Gastroesophageal sphincter (tissue), 3 donors: ENCODE results near the gene FAM50A.

Experiments
- EP300 ChIP-seq: sonication (generic); formaldehyde crosslinking; IDR thresholded peaks from one replicate; pipeline ENCODE4 v1.6.1; 2017; ENCODE audit warnings: antibody characterized with exemption, mild to moderate bottlenecking
- POLR2A ChIP-seq, 2 donors: fragments of 450-650 bp; IDR thresholded peaks; one replicate each; pipeline ENCODE4 v1.6.1; 2017; ENCODE audit warnings: antibody characterized with exemption in 2 of 2, mild to moderate bottlenecking in 2 of 2, moderate library complexity in 1 of 2
- POLR2AphosphoS5 ChIP-seq: sonication (generic); formaldehyde crosslinking; IDR thresholded peaks from one replicate; pipeline ENCODE4 v1.6.1; 2017; ENCODE audit warnings: antibody characterized with exemption
- TF ChIP-seq, protein P1 (sequence below), 4 experiments: fragments of 200-600 bp in 2 of 4; fragments of 450-650 bp in 2 of 4; sonication (generic) in 1 of 4; IDR thresholded peaks; one replicate each; pipeline ENCODE4 v1.5.1; 2017 to 2019; ENCODE audit warnings: antibody characterized with exemption in 4 of 4, mild to moderate bottlenecking in 2 of 4, moderate library complexity in 2 of 4

- TF ChIP-seq, protein P1, sequence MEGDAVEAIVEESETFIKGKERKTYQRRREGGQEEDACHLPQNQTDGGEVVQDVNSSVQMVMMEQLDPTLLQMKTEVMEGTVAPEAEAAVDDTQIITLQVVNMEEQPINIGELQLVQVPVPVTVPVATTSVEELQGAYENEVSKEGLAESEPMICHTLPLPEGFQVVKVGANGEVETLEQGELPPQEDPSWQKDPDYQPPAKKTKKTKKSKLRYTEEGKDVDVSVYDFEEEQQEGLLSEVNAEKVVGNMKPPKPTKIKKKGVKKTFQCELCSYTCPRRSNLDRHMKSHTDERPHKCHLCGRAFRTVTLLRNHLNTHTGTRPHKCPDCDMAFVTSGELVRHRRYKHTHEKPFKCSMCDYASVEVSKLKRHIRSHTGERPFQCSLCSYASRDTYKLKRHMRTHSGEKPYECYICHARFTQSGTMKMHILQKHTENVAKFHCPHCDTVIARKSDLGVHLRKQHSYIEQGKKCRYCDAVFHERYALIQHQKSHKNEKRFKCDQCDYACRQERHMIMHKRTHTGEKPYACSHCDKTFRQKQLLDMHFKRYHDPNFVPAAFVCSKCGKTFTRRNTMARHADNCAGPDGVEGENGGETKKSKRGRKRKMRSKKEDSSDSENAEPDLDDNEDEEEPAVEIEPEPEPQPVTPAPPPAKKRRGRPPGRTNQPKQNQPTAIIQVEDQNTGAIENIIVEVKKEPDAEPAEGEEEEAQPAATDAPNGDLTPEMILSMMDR (IDR thresholded peaks at IDR 0.05), result no peak
- no peak for TF ChIP-seq POLR2A (IDR thresholded peaks at IDR 0.05)
- no peak for TF ChIP-seq POLR2AphosphoS5
- no peak for TF ChIP-seq EP300
These were observed 41.5 kb downstream of the FAM50A start for GRCh38 chrX:154485150-154486051.
